SU-DHL-6 (cell line): ENCODE data around the gene PDP2.

Experiments used
- H2AFZ ChIP-seq: fragments of 200-600 bp; sonication (generic); 2 replicates; pipeline ENCODE4 v1.6.1; 2014; ENCODE audit warnings: low read depth, mild to moderate bottlenecking, moderate library complexity, mixed read lengths, antibody characterized with exemption, low read length; ENCODE audit not compliant: severe bottlenecking
- H3F3A ChIP-seq: fragments of 200-600 bp; shearing (Covaris generic); 2 replicates; pipeline ENCODE4 v1.6.0; 2016; ENCODE audit warnings: antibody characterized with exemption, mild to moderate bottlenecking; ENCODE audit not compliant: insufficient read depth
- H3K27ac ChIP-seq: fragments of 200-600 bp; sonication (generic); 2 replicates; pipeline ENCODE4 v1.5.1; 2016; ENCODE audit warnings: low read depth, mild to moderate bottlenecking, low read length, moderate library complexity, mixed read lengths
- H3K27me3 ChIP-seq: fragments of 200-600 bp; sonication (generic), shearing (Covaris generic); 2 replicates; pipeline ENCODE4 v1.6.0; 2014; ENCODE audit warnings: mild to moderate bottlenecking, low read length
- H3K36me3 ChIP-seq: fragments of 200-600 bp; sonication (generic); 2 replicates; pipeline ENCODE4 v1.6.1; 2014; ENCODE audit warnings: mild to moderate bottlenecking, low read length, mixed read lengths
- H3K4me2 ChIP-seq: fragments of 300-600, 200-600 bp; shearing (Covaris generic), sonication (generic); 2 replicates; pipeline ENCODE4 v1.6.0; 2014; ENCODE audit warnings: low read length, low read depth, mild to moderate bottlenecking; ENCODE audit not compliant: poor library complexity, severe bottlenecking
- H3K4me3 ChIP-seq: fragments of 200-600 bp; sonication (generic); 2 replicates; pipeline ENCODE4 v1.5.1; 2014; ENCODE audit warnings: antibody characterized with exemption, low read length, mild to moderate bottlenecking, mixed read lengths; ENCODE audit not compliant: insufficient read depth, poor library complexity, severe bottlenecking
- H3K79me2 ChIP-seq: fragments of 200-600 bp; sonication (generic); 2 replicates; pipeline ENCODE4 v1.6.1; 2014; ENCODE audit warnings: mild to moderate bottlenecking, low read length, moderate library complexity; ENCODE audit not compliant: insufficient read depth
- H3K9ac ChIP-seq: fragments of 200-600 bp; sonication (generic); 2 replicates; pipeline ENCODE4 v1.7.0; 2014; ENCODE audit warnings: mild to moderate bottlenecking, low read length
- H3K9me2 ChIP-seq: fragments of 200-600 bp; sonication (generic); replicated peaks from 2 replicates; pipeline ENCODE4 v1.6.1; 2014; ENCODE audit warnings: low read length; ENCODE audit not compliant: insufficient read depth
- H3K9me3 ChIP-seq: fragments of 200-600 bp; sonication (generic); 2 replicates; pipeline ENCODE4 v1.6.1; 2014; ENCODE audit warnings: low read length, mixed read lengths; ENCODE audit not compliant: insufficient read depth
- H4K20me1 ChIP-seq: fragments of 200-600 bp; sonication (generic); 2 replicates; pipeline ENCODE4 v1.6.1; 2014; ENCODE audit warnings: low read depth, mild to moderate bottlenecking, antibody characterized with exemption, low read length, moderate library complexity, mixed read lengths
- CTCF ChIP-seq: fragments of 200-600 bp; sonication (generic); IDR thresholded peaks from one replicate; pipeline ENCODE4 v1.5.1; 2017; ENCODE audit warnings: antibody characterized with exemption, mild to moderate bottlenecking, low read length, moderate library complexity; ENCODE audit not compliant: insufficient read depth, poor library complexity, severe bottlenecking
- EZH2phosphoT487 ChIP-seq: fragments of 200-600 bp; sonication (generic), shearing (Covaris generic); conservative IDR thresholded peaks from 2 replicates; pipeline ENCODE4 v1.6.1; 2018; ENCODE audit warnings: mild to moderate bottlenecking, antibody characterized with exemption, low read length, moderate library complexity, mixed read lengths

PDP2 gene

DNA sequence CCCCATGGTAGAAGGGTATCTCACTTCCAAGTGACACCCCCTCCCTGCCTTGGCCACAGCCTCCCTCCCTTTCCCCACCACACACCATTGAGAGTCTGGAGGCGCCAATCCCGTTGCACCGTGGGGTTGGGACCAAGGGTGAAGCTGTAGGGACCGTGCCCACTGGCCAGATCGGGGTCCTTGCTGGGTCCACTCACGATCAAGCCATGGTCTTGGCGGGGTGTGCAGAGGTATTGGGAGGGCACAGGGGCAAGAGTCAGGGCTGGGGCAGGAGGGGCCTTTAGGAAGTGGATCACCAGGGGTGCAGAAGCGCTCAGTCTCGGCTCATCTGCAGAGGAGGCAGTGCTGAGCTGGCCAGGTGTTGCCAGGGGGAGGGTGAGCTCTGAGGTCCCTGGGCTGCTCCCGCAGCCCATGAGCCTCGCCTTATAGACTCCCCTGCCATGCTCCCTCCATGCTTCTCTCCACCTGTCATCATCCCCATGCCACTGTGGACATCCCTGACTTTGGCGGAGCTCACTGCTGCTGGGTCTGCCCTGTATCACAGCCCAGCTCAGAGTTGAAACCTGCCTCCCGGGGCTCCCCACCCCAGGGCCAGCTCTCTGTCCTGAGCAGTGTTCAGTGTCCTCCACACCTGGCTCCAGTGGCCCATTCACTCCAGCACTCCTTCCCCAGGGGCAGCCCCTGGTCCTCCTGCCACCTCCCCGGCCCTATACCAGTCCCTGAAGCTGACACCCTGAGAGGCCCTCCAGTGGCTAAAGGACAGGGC lies 30.0 kb downstream of the PDP2 start:
- no peak overlapping the region for H3K4me2 ChIP-seq
- no peak overlapping the region for H3K9ac ChIP-seq
- no peak overlapping the region for H2AFZ ChIP-seq
- H3K27ac ChIP-seq = no peak overlapping the region
- H3K9me3 ChIP-seq = no peaks in the 10 kb centered on the region
- H3K27me3 ChIP-seq = 0 out of 2 replicates have a peak, but pooled peaks cover 2% of the 10 kb centered on the region
- H3K79me2 ChIP-seq = no peaks in the 10 kb centered on the region
- no peaks in the 10 kb centered on the region for H3K36me3 ChIP-seq
- H3K4me3 ChIP-seq = no peak overlapping the region
- no peaks in the 10 kb centered on the region for H3K9me2 ChIP-seq
- no peak for TF ChIP-seq CTCF
- no peak for TF ChIP-seq EZH2phosphoT487
- no peaks in the 10 kb centered on the region for H3F3A ChIP-seq
- H4K20me1 ChIP-seq = no peaks in the 10 kb centered on the region

GRCh38 chr16:66911112-66911511 lies 30.8 kb downstream of the PDP2 start:
- Histone ChIP-seq H3K4me3 (no peak overlapping the region), H3K27me3 (0 out of 2 replicates have a peak, but pooled peaks cover 2% of the 10 kb centered on the region), H3F3A (no peaks in the 10 kb centered on the region), H3K9ac (no peak overlapping the region), H4K20me1 (no peaks in the 10 kb centered on the region), H3K27ac (no peak overlapping the region), H3K9me2 (no peaks in the 10 kb centered on the region), H3K79me2 (no peaks in the 10 kb centered on the region), H3K4me2 (no peak overlapping the region), H3K9me3 (no peaks in the 10 kb centered on the region), H2AFZ (no peak overlapping the region), H3K36me3 (no peaks in the 10 kb centered on the region)
- TF ChIP-seq EZH2phosphoT487 (no peak), CTCF (no peak)

DNA sequence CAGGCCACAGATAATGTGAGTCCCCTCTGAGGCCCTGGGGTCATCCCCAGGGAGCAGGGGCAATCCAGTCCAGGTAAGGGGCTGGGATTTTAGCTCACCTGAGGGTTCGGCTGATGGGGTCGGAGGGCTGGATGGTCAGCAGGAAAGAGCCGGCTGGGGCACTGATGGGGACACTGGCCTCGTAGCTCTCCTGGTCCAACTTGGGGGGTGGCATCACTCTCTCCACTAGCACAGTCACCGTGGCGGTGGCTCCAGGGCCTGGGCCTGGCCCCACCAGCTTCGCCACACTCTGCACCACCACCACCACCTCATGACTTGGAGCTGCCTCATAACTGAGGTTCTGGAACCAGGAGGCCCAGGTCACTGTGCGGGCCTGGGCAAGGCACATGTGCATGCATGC lies 31.5 kb downstream of the PDP2 start:
- no peak for TF ChIP-seq CTCF
- TF ChIP-seq EZH2phosphoT487 = no peak
- Histone ChIP-seq H3F3A (no peaks in the 10 kb centered on the region), H3K79me2 (no peaks in the 10 kb centered on the region), H3K27ac (no peak overlapping the region), H3K9me2 (no peaks in the 10 kb centered on the region), H3K27me3 (0 out of 2 replicates have a peak, but pooled peaks cover 2% of the 10 kb centered on the region), H2AFZ (no peak overlapping the region), H3K4me2 (no peak overlapping the region), H3K9ac (no peak overlapping the region), H3K36me3 (no peaks in the 10 kb centered on the region), H3K9me3 (no peaks in the 10 kb centered on the region), H3K4me3 (no peak overlapping the region), H4K20me1 (no peaks in the 10 kb centered on the region)
